ENCODE data around the gene IGFBP1. TPM values are rescaled to one million over a fixed set of nuclear protein-coding genes. Genes with fewer than 3 reads are reported as not detected.
"Not testable (repeated sequence)": the region's sequence is repeated elsewhere in the genome, so short reads cannot be mapped to it uniquely, and the experiment has no call there.

Gene IGFBP1
- polyA plus RNA-seq, 10 donors, result 0.20 to 2.8 (median 0.34) TPM; not detected in 2

DNA sequence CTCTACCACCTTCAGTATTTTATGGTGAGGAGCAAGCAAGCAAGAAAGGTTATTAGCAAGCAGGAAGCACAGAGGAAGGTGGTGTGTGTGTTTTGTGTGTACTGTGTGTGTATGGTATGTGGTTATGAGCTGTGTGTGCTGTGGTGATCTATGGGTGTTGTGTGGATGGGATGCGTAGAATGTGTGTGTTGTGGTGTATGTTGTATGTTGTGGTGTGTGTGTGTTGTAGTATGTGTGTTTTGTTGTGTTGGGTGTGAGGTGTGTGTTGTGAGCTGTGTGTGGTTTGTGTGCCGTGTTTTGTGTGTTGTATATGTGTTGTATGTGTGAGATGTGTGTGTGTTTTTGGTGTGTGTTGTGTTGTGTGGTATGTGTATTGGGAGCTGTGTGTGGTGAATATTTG lies 49.6 kb downstream of the IGFBP1 start:
- DNase-seq, result no peak

GRCh38 chr7:45938626-45939302 lies 50.5 kb downstream of the IGFBP1 start:
- DNase-seq, result no peak

GRCh38 chr7:45939574-45939973 lies 51.3 kb downstream of the IGFBP1 start:
- DNase-seq, result no peak

DNA sequence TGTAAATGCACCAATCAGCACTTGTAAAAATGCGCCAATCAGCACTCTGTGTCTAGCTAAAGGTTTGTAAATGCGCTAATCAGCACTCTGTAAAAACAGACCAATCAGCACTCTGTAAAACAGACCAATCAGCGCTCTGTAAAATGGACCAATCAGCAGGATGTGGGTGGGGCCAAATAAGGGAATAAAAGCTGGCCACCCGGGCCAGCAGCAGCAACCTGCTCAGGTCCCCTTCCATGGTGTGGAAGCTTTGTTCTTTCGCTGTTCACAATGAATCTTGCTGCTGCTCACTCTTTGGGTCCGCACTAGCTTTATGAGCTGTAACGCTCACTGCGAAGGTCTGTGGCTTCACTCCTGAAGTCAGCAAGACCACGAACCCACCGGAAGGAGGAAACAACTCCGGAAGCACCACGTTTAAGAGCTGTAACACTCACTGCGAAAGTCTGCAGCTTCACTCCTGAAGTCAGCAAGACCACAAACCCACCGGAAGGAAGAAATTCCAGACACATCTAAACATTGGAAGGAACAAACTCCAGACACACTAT lies 52.0 kb downstream of the IGFBP1 start:
- not testable (repeated sequence) for DNase-seq

DNA sequence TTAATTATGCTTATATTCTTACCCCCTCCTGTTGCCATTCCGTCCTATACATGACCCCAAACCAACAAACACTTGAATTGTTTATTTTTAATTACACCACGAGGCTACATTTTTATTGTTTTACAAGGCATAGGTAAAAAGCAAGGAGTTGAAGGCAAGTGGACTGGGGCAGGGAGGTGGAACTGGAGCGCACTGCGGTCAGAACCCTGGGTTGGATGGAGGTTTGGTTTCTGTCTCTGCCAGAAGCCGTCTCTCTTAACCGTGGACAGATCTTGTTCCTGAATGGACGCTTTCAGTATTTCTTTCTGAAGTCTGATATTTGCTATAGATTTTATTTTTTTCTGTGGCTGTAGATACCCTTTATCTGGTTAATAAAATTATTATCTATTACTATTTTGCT lies 52.7 kb downstream of the IGFBP1 start:
- DNase-seq, result no peak

Other genes with a start within 250 kb of the IGFBP1 start
- not detected for gene CCDC201, start 15.4 kb upstream of the IGFBP1 start, polyA plus RNA-seq (ENCODE audit: insufficient read length in 10 of 10)
- 100 to 1,000 TPM; 173 to 366 (median 269) TPM for gene IGFBP3, start 32.8 kb downstream of the IGFBP1 start, polyA plus RNA-seq (ENCODE audit: insufficient read length in 10 of 10)

Measured in muscle of back (tissue), 11 donors.